A549 (cell line): Measurements from ENCODE around the gene PPP1R14D.

Source experiments
- EHMT2 ChIP-seq: fragments of 200-600 bp; sonication (generic); IDR thresholded peaks from 2 replicates; pipeline ENCODE4 v1.6.1; 2016; ENCODE audit warnings: antibody characterized with exemption, low read depth, mild to moderate bottlenecking, moderate library complexity
- RFX5 ChIP-seq: fragments of 450-650 bp; IDR thresholded peaks from 2 replicates; pipeline ENCODE4 v1.7.1; 2014; ENCODE audit warnings: antibody characterized with exemption, mild to moderate bottlenecking, moderate library complexity

DNA sequence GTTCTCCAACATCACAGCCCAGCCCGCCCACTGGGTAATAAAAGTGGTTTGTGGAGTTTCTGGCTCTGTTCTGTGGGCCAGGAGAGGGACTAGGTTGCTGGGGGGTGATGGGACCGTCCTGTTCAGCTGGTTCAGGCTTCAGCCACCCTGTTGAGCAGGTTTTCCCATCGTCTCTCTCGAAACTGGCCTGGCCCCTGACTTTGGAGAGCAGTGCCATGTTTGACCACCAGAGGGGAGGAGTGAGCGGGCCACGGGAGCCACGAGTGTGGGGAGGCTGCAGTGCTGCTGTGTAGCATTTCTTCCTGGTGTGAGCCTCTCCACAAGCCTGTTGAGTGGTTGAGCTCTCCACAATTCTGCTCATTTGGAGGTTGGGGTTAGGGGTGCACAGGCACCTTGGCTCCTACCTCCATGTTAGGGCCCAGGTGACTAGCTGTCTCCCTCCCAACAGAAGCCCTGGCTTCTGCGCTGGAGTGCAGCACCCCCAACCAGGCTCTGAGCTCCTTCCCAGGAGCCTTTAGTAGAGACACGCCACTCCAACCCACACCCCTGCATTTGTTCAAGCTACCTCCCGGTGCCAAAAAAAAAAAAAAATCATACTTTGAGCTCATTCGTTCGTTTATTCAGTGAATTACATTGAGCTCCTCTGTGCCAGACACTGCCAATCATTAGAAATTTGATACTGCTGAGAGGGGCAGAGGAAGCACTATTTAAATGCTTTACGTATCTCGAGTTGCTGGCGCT, 29.3 kb upstream of the PPP1R14D start:
- TF ChIP-seq RFX5: no peak
- no peak for TF ChIP-seq EHMT2
